ENCODE data around the gene SEC61A1. TPM values are rescaled to one million over a fixed set of nuclear protein-coding genes. Genes with fewer than 3 reads are reported as not detected.

The SEC61A1 gene
- total RNA-seq, 1 donor from 2014 or later = 294 TPM

- no peak for DNase-seq (ENCODE audit: low read depth)
These were observed 25.4 kb downstream of the SEC61A1 start for GRCh38 chr3:128077665-128078064.

- no peak for DNase-seq (ENCODE audit: low read depth)
These were observed 26.1 kb downstream of the SEC61A1 start for GRCh38 chr3:128078322-128078721.

- DNase-seq (ENCODE audit: low read depth) = no peak
These were observed 26.6 kb downstream of the SEC61A1 start for GRCh38 chr3:128078875-128079274.

GRCh38 chr3:128079823-128080222 is 27.6 kb downstream of the SEC61A1 start:
- DNase-seq (ENCODE audit: low read depth) = no peak

GRCh38 chr3:128080323-128081080 is 28.3 kb downstream of the SEC61A1 start:
- peak; percentile 91 for DNase-seq (ENCODE audit: low read depth)

- no peak for DNase-seq (ENCODE audit: low read depth)
These were observed 29.0 kb downstream of the SEC61A1 start for GRCh38 chr3:128081226-128081625.

- DNase-seq (ENCODE audit: low read depth) = peak; percentile 96
These were observed 29.6 kb downstream of the SEC61A1 start for GRCh38 chr3:128081846-128082245.

GRCh38 chr3:128082546-128082945 is 30.3 kb downstream of the SEC61A1 start:
- no peak for DNase-seq (ENCODE audit: low read depth)

- no peak for DNase-seq (ENCODE audit: low read depth)
These were observed 31.2 kb downstream of the SEC61A1 start for GRCh38 chr3:128083396-128083795.

GRCh38 chr3:128083980-128084674 is 31.9 kb downstream of the SEC61A1 start:
- DNase-seq (ENCODE audit: low read depth) = peak; percentile 24

- DNase-seq (ENCODE audit: low read depth) = no peak
These were observed 32.4 kb downstream of the SEC61A1 start for GRCh38 chr3:128084675-128085021.

- no peak for DNase-seq (ENCODE audit: low read depth)
These were observed 36.9 kb downstream of the SEC61A1 start for GRCh38 chr3:128089135-128089534.

- no peak for DNase-seq (ENCODE audit: low read depth)
These were observed 39.3 kb downstream of the SEC61A1 start for GRCh38 chr3:128091586-128091985.

- no peak for DNase-seq (ENCODE audit: low read depth)
These were observed 42.3 kb downstream of the SEC61A1 start for GRCh38 chr3:128094295-128095151.

- peak; percentile 81 for DNase-seq (ENCODE audit: low read depth)
These were observed 43.0 kb downstream of the SEC61A1 start for GRCh38 chr3:128095222-128095703.

- DNase-seq (ENCODE audit: low read depth) = peak; percentile 72
These were observed 46.0 kb downstream of the SEC61A1 start for GRCh38 chr3:128098234-128098633.

- no peak for DNase-seq (ENCODE audit: low read depth)
These were observed 47.9 kb downstream of the SEC61A1 start for GRCh38 chr3:128100161-128100560.

- no peak for DNase-seq (ENCODE audit: low read depth)
These were observed 48.4 kb downstream of the SEC61A1 start for GRCh38 chr3:128100638-128101037.

- no peak for DNase-seq (ENCODE audit: low read depth)
These were observed 51.0 kb downstream of the SEC61A1 start for GRCh38 chr3:128103136-128103676.

GRCh38 chr3:128107834-128108233 is 55.6 kb downstream of the SEC61A1 start:
- DNase-seq (ENCODE audit: low read depth) = no peak

- DNase-seq (ENCODE audit: low read depth) = no peak
These were observed 58.9 kb downstream of the SEC61A1 start for GRCh38 chr3:128111147-128111546.

All from renal cortical epithelial cell (primary cell).